GM12891 (cell line): ENCODE data around the gene RAB8B.

Experiments
- PAX5 ChIP-seq: IDR thresholded peaks from 2 replicates; pipeline ENCODE4 v1.6.1; 2011; ENCODE audit warnings: low read length, moderate library complexity, mild to moderate bottlenecking; ENCODE audit not compliant: insufficient read depth, severe bottlenecking
- POLR2A ChIP-seq: IDR thresholded peaks from 2 replicates; pipeline ENCODE4 v1.6.1; 2011; ENCODE audit warnings: low read depth, low read length, control low read depth
- POLR2AphosphoS5 ChIP-seq: IDR thresholded peaks from 2 replicates; pipeline ENCODE4 v1.6.1; 2011; ENCODE audit warnings: low read depth, low read length, control low read depth
- POU2F2 ChIP-seq: IDR thresholded peaks from 2 replicates; pipeline ENCODE4 v1.6.1; 2011; ENCODE audit warnings: low read depth, mild to moderate bottlenecking, control low read depth, low read length, moderate library complexity
- SPI1 ChIP-seq: IDR thresholded peaks from 2 replicates; pipeline ENCODE4 v1.6.1; 2011; ENCODE audit warnings: low read depth, low read length, control low read depth

DNA sequence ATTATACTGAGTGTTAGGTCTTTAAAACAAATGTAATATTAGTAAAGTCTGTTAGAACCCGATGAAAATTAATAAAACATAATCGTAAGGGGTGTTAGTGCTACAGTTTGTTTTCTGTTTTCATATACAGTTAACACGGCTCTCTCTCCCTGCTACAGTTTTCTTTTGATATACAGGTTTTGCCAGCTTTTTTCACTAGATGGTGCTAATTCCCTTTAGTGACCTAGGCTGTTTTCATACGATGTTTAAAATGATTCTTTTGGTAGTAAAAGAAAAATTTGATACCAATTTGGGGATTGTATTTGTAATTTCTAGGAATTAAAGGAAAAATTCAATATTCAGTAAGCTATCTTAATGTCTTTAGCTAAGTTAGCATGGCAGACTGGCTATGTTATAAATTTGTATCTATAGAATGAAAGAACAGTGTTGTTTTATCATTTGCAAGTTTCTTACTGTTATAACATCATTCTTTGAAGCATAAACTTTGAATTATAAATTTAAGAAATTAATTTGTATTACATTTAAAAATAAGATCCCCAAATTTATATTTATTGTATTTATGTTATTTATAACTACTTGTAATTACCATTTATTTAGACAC lies 99.5 kb downstream of the RAB8B start:
- TF ChIP-seq SPI1 (no peak), POLR2A (no peak), POLR2AphosphoS5 (no peak), PAX5 (no peak), POU2F2 (no peak)
